ENCODE results near the gene MITD1. TPM values are rescaled to one million over a fixed set of nuclear protein-coding genes. Genes with fewer than 3 reads are reported as not detected.
A peak's percentile ranks its signal among the peaks of the same experiment; 100 is the strongest.
"Not testable (repeated sequence)": the region's sequence is repeated elsewhere in the genome, so short reads cannot be mapped to it uniquely, and the experiment has no call there.

Gene MITD1
- total RNA-seq, 4 donors from 2014 or later: 16.3 to 24.5 (median 21.1) TPM

DNA sequence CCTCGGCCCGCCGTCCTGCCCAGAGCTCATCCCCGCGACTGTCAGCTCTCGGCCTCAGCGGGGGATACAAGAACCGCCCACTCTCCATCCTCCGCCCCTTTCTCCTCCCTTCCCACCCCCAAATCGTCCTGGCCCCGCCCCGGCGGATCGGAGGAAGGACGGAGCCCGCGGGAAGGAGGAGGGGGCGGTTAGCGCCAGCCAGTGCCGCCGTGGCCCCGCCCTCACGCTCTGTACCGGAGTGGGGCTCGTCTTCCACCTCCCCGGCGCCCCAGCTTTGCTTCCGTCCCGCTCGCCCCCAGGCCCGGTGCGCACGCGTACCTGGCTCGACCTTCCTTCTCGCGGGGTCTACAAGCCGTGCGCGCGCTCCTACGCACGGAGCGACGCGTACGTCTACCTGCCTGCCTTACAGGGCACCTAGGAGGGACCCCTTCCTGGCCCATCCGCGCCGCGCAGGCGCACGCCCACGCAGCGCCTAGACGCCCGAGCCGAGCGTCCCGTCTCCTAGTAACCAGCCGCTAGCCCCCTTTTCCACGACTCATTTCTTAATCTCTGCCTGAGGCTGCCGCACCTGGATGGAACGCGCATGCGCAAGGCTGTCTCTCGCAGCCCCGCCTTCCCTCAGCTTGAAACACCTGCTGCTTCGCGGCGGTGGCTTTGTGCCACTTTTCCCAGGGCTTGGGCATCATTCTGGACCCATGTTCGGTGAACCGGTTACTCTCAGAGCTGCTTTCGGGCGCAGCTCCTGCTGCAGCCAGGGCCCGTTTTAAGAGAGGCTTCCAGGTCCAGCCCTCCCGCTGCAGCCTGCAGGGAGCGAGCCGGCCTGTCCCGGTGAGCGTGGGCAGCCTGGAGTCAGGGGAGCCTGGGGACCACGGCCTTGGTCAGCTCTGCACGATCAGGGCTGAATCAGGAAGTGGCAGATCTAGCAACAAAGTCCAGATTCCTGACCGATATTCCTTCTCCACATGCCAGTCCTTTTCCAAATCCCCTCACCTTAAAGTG, 39.4 kb downstream of the MITD1 start, which contains the start of gene C2orf15:
C2orf15 (plus strand) TSS at position 598 of the 999 bp plus-strand sequence. CDS start 8,852 bp downstream, outside the sequence.
- peak within 1 kb of the TSS; percentile 37 to 89 (median 85) for H3K27ac ChIP-seq
- ATAC-seq: peak; percentile 97
- H3K4me3 ChIP-seq: peak within 1 kb of the TSS; percentile 80 to 96
- no peaks in the 10 kb centered on the region for H3K27me3 ChIP-seq
- H3K36me3 ChIP-seq: no peaks in the 10 kb centered on the region
- peaks cover 0 to 17% (median 0%) of the 10 kb centered on the region in 3 donors for H3K4me1 ChIP-seq
- 0% methylated on average over 1 of the region's 84 CpGs for WGBS, 2 donors (ENCODE audit: low coverage in 1 of 2)
- TF ChIP-seq POLR2AphosphoS5 (IDR thresholded peaks at IDR 0.05) (peak; percentile 28), EP300 (IDR thresholded peaks at IDR 0.05) (no peak)
- no peaks in the 10 kb centered on the region for H3K9me3 ChIP-seq

GRCh38 chr2:99140860-99141109, 40.1 kb downstream of the MITD1 start:
- ATAC-seq: peak; percentile 72
- H3K36me3 ChIP-seq: no peaks in the 10 kb centered on the region
- peaks cover 0 to 17% (median 0%) of the 10 kb centered on the region in 3 donors for H3K4me1 ChIP-seq
- H3K9me3 ChIP-seq: no peaks in the 10 kb centered on the region
- peak overlapping the region in 3 of 4 donors; percentile 85 to 89 (median 85) for H3K27ac ChIP-seq
- TF ChIP-seq POLR2A (IDR thresholded peaks at IDR 0.05) (peak; percentile 50 to 51), CTCF (IDR thresholded peaks at IDR 0.05) (no peak), POLR2AphosphoS5 (IDR thresholded peaks at IDR 0.05) (no peak), EP300 (IDR thresholded peaks at IDR 0.05) (no peak)
- WGBS, 2 donors (ENCODE audit: low coverage in 1 of 2): no CpG with 5 or more reads among the region's 21 CpGs
- H3K4me3 ChIP-seq: peak overlapping the region; percentile 80 to 96
- H3K27me3 ChIP-seq: no peaks in the 10 kb centered on the region

- H3K36me3 ChIP-seq: no peaks in the 10 kb centered on the region
- H3K4me3 ChIP-seq: peak overlapping the region; percentile 80 to 96
- H3K9me3 ChIP-seq: no peaks in the 10 kb centered on the region
- 24 to 27% methylated on average over 12 to 13 of the region's 17 CpGs for WGBS, 2 donors (ENCODE audit: low coverage in 1 of 2)
- no peak for ATAC-seq
- TF ChIP-seq CTCF (IDR thresholded peaks at IDR 0.05) (no peak), POLR2AphosphoS5 (IDR thresholded peaks at IDR 0.05) (no peak), POLR2A (IDR thresholded peaks at IDR 0.05) (no peak), EP300 (IDR thresholded peaks at IDR 0.05) (no peak)
- peaks cover 0 to 17% (median 0%) of the 10 kb centered on the region in 3 donors for H3K4me1 ChIP-seq
- H3K27me3 ChIP-seq: no peaks in the 10 kb centered on the region
- H3K27ac ChIP-seq: peak overlapping the region in 3 of 4 donors; percentile 85 to 89 (median 85)
These were observed 40.6 kb downstream of the MITD1 start for GRCh38 chr2:99140056-99140859.

DNA sequence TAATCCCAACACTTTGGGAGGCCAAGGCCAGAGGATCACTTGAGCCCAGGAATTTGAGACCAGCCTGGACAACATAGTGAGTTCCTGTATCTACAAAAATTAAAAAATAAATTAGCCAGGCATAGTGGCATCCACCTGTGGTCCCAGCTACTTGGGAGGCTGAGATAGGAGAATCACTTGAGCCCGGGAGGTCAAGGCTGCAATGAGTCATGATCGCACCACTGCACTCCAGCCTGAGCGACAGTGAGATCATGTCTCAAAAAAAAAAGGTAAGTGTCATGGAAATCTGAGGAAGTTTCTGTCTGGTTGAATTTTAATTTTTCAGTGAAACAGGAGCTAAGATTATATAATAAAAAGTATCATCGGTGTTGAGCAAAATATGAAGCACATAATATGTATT, 41.9 kb downstream of the MITD1 start:
- Histone ChIP-seq H3K27ac (no peak overlapping the region), H3K4me3 (no peak overlapping the region), H3K27me3 (no peaks in the 10 kb centered on the region), H3K9me3 (no peaks in the 10 kb centered on the region), H3K36me3 (no peaks in the 10 kb centered on the region), H3K4me1 (peaks cover 0 to 17% (median 0%) of the 10 kb centered on the region in 3 donors)
- no peak for ATAC-seq
- TF ChIP-seq CTCF (IDR thresholded peaks at IDR 0.05) (no peak), POLR2A (IDR thresholded peaks at IDR 0.05) (no peak), POLR2AphosphoS5 (IDR thresholded peaks at IDR 0.05) (no peak), EP300 (IDR thresholded peaks at IDR 0.05) (no peak)
- 97 to 100% methylated on average over 4 of the region's 4 CpGs for WGBS, 2 donors (ENCODE audit: low coverage in 1 of 2)

DNA sequence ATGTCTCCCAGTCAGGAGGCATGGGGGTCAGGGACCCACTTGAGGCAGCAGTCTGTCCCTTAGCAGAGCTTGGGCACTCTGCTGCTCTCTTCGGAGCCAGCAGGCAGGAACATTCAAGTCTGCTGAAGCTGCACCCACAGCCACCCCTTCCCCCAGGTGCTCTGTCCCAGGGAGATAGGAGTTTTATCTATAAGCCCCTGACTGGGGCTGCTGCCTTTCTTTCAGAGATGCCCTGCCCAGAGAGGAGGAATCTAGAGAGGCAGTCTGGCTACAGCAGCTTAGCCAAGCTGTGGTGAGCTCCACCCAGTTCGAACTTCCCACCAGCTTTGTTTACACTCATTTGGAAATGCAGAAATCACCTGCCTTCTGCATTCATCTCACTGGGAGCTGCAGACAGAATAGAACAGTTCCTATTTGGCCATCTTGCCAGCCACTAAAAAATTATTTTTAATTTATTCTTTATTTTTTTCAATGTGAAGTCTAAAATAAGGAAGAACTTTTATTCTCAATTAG, 45.8 kb downstream of the MITD1 start:
- H3K36me3 ChIP-seq, ATAC-seq, H3K27me3 ChIP-seq, H3K4me3 ChIP-seq, H3K27ac ChIP-seq, H3K4me1 ChIP-seq: not testable (repeated sequence)
- H3K9me3 ChIP-seq: peaks cover 0 to 21% (median 0%) of the 10 kb centered on the region in 3 donors
- 85% methylated on average over 2 of the region's 2 CpGs; no CpG with 5 or more reads in 1 of the 2 donors for WGBS, 2 donors (ENCODE audit: low coverage in 1 of 2)

All from gastroesophageal sphincter (tissue), 4 donors.